H1 (cell line): ENCODE results near the gene PRKAR1B.

Experiments
- BCL11A ChIP-seq, 2 experiments: IDR thresholded peaks; one replicate each; pipeline ENCODE4 v1.6.1; 2011; ENCODE audit warnings: low read depth in 2 of 2, low read length in 2 of 2, mild to moderate bottlenecking in 2 of 2
- EZH2 ChIP-seq: fragments of 200-600 bp; sonication (generic); IDR thresholded peaks from 2 replicates; pipeline ENCODE4 v1.7.1; 2012; ENCODE audit warnings: low read depth, mild to moderate bottlenecking, moderate library complexity, low read length, inconsistent platforms; ENCODE audit not compliant: severe bottlenecking
- GABPA ChIP-seq: IDR thresholded peaks from 2 replicates; pipeline ENCODE4 v1.6.1; 2011; ENCODE audit warnings: mild to moderate bottlenecking, low read length, moderate library complexity, borderline replicate concordance; ENCODE audit not compliant: insufficient read depth
- HDAC6 ChIP-seq: IDR thresholded peaks from one replicate; pipeline ENCODE4 v1.7.1; 2012; ENCODE audit warnings: low read depth, mild to moderate bottlenecking, inconsistent platforms, low read length, moderate library complexity
- POLR2A ChIP-seq, 2 experiments: IDR thresholded peaks; 1 replicate in 1 of 2; 2 replicates in 1 of 2; pipeline ENCODE4 v1.6.1; 2011; ENCODE audit warnings: low read depth in 2 of 2, low read length in 2 of 2, mild to moderate bottlenecking in 2 of 2; ENCODE audit errors: control extremely low read depth in 1 of 2
- RAD21 ChIP-seq, 2 experiments: IDR thresholded peaks in 1 of 2; conservative IDR thresholded peaks in 1 of 2; 2 replicates each; pipeline ENCODE4 v1.6.1; 2011; ENCODE audit warnings: low read depth in 2 of 2, low read length in 2 of 2, improper control_type of control experiment in 1 of 2, inconsistent platforms in 1 of 2, mild to moderate bottlenecking in 1 of 2, moderate library complexity in 1 of 2
- RFX5 ChIP-seq: IDR thresholded peaks from 2 replicates; pipeline ENCODE4 v1.6.1; 2011; ENCODE audit warnings: low read depth, low read length, improper control_type of control experiment, borderline replicate concordance
- TAF1 ChIP-seq: IDR thresholded peaks from 2 replicates; pipeline ENCODE4 v1.6.1; 2011; ENCODE audit warnings: mild to moderate bottlenecking, low read depth, low read length
- TF ChIP-seq, protein P1 (sequence below): fragments of 300-600 bp; sonication (generic); IDR thresholded peaks from 2 replicates; pipeline ENCODE4 v1.7.1; 2012; ENCODE audit warnings: low read length, moderate library complexity, mild to moderate bottlenecking, inconsistent platforms; ENCODE audit not compliant: insufficient replicate concordance
- TF ChIP-seq, protein P2 (sequence below), 3 experiments: IDR thresholded peaks; 1 replicate in 2 of 3; 2 replicates in 1 of 3; pipeline versions ENCODE4 v1.5.1 to v1.6.1; 2011; ENCODE audit warnings: low read length in 3 of 3, mild to moderate bottlenecking in 3 of 3, inconsistent platforms in 2 of 3, low read depth in 1 of 3, moderate library complexity in 1 of 3; ENCODE audit not compliant: insufficient read depth in 1 of 3; ENCODE audit errors: control extremely low read depth in 1 of 3

GRCh38 chr7:617614-618538, 109.2 kb downstream of the PRKAR1B start:
- TF ChIP-seq RAD21 (IDR thresholded peaks at IDR 0.05 in 1 of 2, conservative IDR thresholded peaks at IDR 0.05 in 1 of 2; ENCODE audit: low read depth in 2 of 2, low read length in 2 of 2) (no peak), POLR2A (IDR thresholded peaks at IDR 0.05; ENCODE audit: control extremely low read depth in 1 of 2, low read depth in 2 of 2, low read length in 2 of 2) (no peak), EZH2 (no peak), HDAC6 (no peak), BCL11A (IDR thresholded peaks at IDR 0.05; ENCODE audit: low read depth in 2 of 2, low read length in 2 of 2) (no peak), RFX5 (no peak), TAF1 (no peak), GABPA (no peak)
- TF ChIP-seq, protein P1, sequence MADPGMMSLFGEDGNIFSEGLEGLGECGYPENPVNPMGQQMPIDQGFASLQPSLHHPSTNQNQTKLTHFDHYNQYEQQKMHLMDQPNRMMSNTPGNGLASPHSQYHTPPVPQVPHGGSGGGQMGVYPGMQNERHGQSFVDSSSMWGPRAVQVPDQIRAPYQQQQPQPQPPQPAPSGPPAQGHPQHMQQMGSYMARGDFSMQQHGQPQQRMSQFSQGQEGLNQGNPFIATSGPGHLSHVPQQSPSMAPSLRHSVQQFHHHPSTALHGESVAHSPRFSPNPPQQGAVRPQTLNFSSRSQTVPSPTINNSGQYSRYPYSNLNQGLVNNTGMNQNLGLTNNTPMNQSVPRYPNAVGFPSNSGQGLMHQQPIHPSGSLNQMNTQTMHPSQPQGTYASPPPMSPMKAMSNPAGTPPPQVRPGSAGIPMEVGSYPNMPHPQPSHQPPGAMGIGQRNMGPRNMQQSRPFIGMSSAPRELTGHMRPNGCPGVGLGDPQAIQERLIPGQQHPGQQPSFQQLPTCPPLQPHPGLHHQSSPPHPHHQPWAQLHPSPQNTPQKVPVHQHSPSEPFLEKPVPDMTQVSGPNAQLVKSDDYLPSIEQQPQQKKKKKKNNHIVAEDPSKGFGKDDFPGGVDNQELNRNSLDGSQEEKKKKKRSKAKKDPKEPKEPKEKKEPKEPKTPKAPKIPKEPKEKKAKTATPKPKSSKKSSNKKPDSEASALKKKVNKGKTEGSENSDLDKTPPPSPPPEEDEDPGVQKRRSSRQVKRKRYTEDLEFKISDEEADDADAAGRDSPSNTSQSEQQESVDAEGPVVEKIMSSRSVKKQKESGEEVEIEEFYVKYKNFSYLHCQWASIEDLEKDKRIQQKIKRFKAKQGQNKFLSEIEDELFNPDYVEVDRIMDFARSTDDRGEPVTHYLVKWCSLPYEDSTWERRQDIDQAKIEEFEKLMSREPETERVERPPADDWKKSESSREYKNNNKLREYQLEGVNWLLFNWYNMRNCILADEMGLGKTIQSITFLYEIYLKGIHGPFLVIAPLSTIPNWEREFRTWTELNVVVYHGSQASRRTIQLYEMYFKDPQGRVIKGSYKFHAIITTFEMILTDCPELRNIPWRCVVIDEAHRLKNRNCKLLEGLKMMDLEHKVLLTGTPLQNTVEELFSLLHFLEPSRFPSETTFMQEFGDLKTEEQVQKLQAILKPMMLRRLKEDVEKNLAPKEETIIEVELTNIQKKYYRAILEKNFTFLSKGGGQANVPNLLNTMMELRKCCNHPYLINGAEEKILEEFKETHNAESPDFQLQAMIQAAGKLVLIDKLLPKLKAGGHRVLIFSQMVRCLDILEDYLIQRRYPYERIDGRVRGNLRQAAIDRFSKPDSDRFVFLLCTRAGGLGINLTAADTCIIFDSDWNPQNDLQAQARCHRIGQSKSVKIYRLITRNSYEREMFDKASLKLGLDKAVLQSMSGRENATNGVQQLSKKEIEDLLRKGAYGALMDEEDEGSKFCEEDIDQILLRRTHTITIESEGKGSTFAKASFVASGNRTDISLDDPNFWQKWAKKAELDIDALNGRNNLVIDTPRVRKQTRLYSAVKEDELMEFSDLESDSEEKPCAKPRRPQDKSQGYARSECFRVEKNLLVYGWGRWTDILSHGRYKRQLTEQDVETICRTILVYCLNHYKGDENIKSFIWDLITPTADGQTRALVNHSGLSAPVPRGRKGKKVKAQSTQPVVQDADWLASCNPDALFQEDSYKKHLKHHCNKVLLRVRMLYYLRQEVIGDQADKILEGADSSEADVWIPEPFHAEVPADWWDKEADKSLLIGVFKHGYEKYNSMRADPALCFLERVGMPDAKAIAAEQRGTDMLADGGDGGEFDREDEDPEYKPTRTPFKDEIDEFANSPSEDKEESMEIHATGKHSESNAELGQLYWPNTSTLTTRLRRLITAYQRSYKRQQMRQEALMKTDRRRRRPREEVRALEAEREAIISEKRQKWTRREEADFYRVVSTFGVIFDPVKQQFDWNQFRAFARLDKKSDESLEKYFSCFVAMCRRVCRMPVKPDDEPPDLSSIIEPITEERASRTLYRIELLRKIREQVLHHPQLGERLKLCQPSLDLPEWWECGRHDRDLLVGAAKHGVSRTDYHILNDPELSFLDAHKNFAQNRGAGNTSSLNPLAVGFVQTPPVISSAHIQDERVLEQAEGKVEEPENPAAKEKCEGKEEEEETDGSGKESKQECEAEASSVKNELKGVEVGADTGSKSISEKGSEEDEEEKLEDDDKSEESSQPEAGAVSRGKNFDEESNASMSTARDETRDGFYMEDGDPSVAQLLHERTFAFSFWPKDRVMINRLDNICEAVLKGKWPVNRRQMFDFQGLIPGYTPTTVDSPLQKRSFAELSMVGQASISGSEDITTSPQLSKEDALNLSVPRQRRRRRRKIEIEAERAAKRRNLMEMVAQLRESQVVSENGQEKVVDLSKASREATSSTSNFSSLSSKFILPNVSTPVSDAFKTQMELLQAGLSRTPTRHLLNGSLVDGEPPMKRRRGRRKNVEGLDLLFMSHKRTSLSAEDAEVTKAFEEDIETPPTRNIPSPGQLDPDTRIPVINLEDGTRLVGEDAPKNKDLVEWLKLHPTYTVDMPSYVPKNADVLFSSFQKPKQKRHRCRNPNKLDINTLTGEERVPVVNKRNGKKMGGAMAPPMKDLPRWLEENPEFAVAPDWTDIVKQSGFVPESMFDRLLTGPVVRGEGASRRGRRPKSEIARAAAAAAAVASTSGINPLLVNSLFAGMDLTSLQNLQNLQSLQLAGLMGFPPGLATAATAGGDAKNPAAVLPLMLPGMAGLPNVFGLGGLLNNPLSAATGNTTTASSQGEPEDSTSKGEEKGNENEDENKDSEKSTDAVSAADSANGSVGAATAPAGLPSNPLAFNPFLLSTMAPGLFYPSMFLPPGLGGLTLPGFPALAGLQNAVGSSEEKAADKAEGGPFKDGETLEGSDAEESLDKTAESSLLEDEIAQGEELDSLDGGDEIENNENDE: no peak
- TF ChIP-seq, protein P2, sequence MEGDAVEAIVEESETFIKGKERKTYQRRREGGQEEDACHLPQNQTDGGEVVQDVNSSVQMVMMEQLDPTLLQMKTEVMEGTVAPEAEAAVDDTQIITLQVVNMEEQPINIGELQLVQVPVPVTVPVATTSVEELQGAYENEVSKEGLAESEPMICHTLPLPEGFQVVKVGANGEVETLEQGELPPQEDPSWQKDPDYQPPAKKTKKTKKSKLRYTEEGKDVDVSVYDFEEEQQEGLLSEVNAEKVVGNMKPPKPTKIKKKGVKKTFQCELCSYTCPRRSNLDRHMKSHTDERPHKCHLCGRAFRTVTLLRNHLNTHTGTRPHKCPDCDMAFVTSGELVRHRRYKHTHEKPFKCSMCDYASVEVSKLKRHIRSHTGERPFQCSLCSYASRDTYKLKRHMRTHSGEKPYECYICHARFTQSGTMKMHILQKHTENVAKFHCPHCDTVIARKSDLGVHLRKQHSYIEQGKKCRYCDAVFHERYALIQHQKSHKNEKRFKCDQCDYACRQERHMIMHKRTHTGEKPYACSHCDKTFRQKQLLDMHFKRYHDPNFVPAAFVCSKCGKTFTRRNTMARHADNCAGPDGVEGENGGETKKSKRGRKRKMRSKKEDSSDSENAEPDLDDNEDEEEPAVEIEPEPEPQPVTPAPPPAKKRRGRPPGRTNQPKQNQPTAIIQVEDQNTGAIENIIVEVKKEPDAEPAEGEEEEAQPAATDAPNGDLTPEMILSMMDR (IDR thresholded peaks at IDR 0.05; ENCODE audit: control extremely low read depth in 1 of 3, insufficient read depth in 1 of 3, low read depth in 1 of 3, low read length in 3 of 3): no peak
